Measurements from ENCODE around the gene PRM3.

- TF ChIP-seq EZH2phosphoT487 (IDR thresholded peaks at IDR 0.05; ENCODE audit: borderline replicate concordance, low read depth, low read length) (no peak), CTCF (conservative IDR thresholded peaks at IDR 0.05; ENCODE audit: low read length) (no peak)
Measured at GRCh38 chr16:11224096-11224893, 49.1 kb downstream of the PRM3 start.
